Astrocyte of the spinal cord (primary cell): ENCODE data around the gene TICAM2.

Experiments
- DNase-seq: peaks from one replicate; pipeline ENCODE4 v3.0.0; 2011; ENCODE audit warnings: low read depth, low spot score
- H3K4me3 ChIP-seq: 2 replicates; pipeline ENCODE4 v1.5.1; 2011; ENCODE audit warnings: low read depth, mild to moderate bottlenecking, low read length, moderate library complexity
- CTCF ChIP-seq: IDR thresholded peaks from 2 replicates; pipeline ENCODE4 v1.5.1; 2012; ENCODE audit warnings: low read depth, mild to moderate bottlenecking, low read length, inconsistent platforms
- in situ Hi-C: cut with HindIII; loops from 2 replicates; pipeline ENCODE4 v1.10.0; 2017; ENCODE audit warnings: low sequenced_read_pairs

TICAM2 gene

GRCh38 chr5:115561176-115561575, 41.1 kb downstream of the TICAM2 start:
- H3K4me3 ChIP-seq: no peak overlapping the region
- DNase-seq: no peak
- TF ChIP-seq CTCF: no peak
- in situ Hi-C loops: no loop called here

- peak; percentile 56 for DNase-seq
- TF ChIP-seq CTCF: no peak
- in situ Hi-C loops: no loop called here
Observed at GRCh38 chr5:115559524-115559923, 42.8 kb downstream of the TICAM2 start.

DNA sequence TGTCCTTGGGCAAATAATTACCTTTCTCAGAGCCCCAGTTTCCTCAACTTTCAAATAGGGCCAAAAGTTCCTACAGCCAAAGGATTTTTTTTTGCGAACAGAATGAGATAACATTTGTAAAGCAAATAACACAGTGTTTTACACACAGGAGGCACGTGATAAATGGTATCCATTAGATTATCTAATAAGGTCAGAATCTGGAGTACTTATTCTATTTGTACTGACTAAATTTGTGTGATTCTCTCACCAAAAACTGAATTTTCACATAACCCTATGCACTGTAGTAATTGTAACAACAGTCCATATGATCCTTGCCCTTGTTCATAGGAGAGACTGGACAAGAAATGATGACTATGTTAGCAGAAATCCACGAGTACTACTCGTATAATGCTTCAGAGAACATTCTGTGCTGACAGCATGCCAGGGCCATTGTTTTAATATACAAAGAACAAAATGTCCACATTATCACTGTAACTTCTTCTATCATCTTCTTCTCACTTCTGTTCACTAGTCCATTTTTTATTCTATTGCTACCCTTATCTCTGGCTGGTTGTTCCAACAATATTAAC, 43.8 kb downstream of the TICAM2 start:
- in situ Hi-C loops: no loop called here
- no peak overlapping the region for H3K4me3 ChIP-seq
- DNase-seq: no peak
- no peak for TF ChIP-seq CTCF

More at GRCh38 chr5:115559524-115559923, 42.8 kb downstream of the TICAM2 start:
- no peak overlapping the region for H3K4me3 ChIP-seq

- in situ Hi-C loops: no loop called here
- no peak overlapping the region for H3K4me3 ChIP-seq
- no peak for DNase-seq
- TF ChIP-seq CTCF: no peak
Observed at GRCh38 chr5:115557667-115558387, 44.5 kb downstream of the TICAM2 start.

DNA sequence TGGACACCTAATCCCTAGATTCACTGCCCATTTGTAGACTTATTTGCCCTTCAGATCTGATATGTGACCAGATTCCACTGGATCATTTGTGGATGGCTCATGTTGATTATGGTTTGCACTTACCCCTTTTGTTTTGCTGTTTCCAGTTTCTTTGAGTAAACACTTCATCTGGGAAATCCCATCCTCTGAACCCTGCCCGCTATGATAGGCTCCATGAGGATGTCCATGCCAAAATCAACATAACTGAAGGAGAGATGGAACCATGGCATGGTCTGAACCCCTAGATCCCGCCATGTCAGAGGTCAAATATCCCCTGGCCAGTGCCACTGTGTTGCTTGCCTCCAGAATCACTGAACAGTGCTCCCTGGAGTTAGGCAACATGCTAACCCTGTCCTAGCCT, 46.0 kb downstream of the TICAM2 start:
- no peak for DNase-seq
- in situ Hi-C loops: no loop called here
- no peak for TF ChIP-seq CTCF
- no peak overlapping the region for H3K4me3 ChIP-seq

DNA sequence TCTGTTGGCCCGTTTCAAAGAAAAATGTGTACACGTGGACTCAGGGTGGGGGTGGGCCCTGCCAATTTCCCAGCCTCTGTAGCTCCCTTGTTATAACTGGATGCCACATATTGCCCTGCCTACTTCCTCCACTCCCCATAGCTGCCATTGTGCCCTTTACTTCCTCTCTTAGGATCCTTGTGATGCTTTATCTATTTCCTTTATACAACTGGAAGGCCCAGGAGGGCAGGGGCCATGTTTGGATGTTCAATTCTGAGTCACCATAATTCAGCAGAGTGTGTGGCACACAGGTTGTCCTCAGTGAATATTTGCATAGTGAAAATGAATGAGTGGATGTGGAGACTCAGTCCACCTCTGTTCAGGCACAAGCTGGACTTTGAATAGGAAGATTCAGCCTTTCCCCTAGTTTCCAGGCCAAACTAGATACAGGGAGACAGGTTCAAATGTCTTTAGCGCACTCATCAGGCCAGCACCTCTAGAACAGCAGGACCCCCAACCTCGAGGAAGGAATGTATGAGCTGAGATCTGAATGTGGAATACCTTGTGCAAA, 47.1 kb downstream of the TICAM2 start:
- in situ Hi-C loops: no loop called here
- no peak overlapping the region for H3K4me3 ChIP-seq
- no peak for DNase-seq
- no peak for TF ChIP-seq CTCF
